ENCODE results near the gene DEDD2.

DEDD2 gene

GRCh38 chr19:42165146-42165545 is 52.3 kb downstream of the DEDD2 start:
- ChIA-PET POLR2A (ENCODE audit: low non-redundant PET) (no interaction called here), CTCF (interaction anchor here (1.2 to 1.4 kb wide), 2 partner anchors 11 to 17 kb away, joined by 4 to 5 read pairs; no protein-coding TSS in a partner anchor)
- no peak for DNase-seq (ENCODE audit: low spot score)
- no peak overlapping the region for H3K27ac ChIP-seq
- TF ChIP-seq CTCF (conservative IDR thresholded peaks at IDR 0.05; ENCODE audit: low read depth), result no peak

- ChIA-PET POLR2A (ENCODE audit: low non-redundant PET) (no interaction called here), CTCF (interaction anchor here (0.6 kb wide), 1 partner anchor 67 kb away, joined by 7 read pairs; no protein-coding TSS in a partner anchor)
- TF ChIP-seq CTCF (conservative IDR thresholded peaks at IDR 0.05; ENCODE audit: low read depth), result no peak
- no peak for DNase-seq (ENCODE audit: low spot score)
- no peak overlapping the region for H3K27ac ChIP-seq
Measured at GRCh38 chr19:42161616-42162263, 55.7 kb downstream of the DEDD2 start.

GRCh38 chr19:42159942-42160341 is 57.5 kb downstream of the DEDD2 start:
- H3K27ac ChIP-seq, result no peak overlapping the region
- ChIA-PET CTCF (interaction anchor here (1.3 kb wide), 1 partner anchor 25 kb away, joined by 5 read pairs; no protein-coding TSS in a partner anchor), POLR2A (ENCODE audit: low non-redundant PET) (no interaction called here)
- TF ChIP-seq CTCF (conservative IDR thresholded peaks at IDR 0.05; ENCODE audit: low read depth), result no peak
- no peak for DNase-seq (ENCODE audit: low spot score)

GRCh38 chr19:42158926-42159325 is 58.6 kb downstream of the DEDD2 start:
- no peak for DNase-seq (ENCODE audit: low spot score)
- CTCF ChIA-PET, result interaction anchor here (0.5 to 1.3 kb wide), 3 partner anchors 16 to 145 kb away, joined by 3 to 5 read pairs (median 3); no protein-coding TSS in a partner anchor
- TF ChIP-seq CTCF (conservative IDR thresholded peaks at IDR 0.05; ENCODE audit: low read depth), result no peak
- H3K27ac ChIP-seq, result no peak overlapping the region
- POLR2A ChIA-PET (ENCODE audit: low non-redundant PET), result no interaction called here

- ChIA-PET CTCF (no interaction called here), POLR2A (ENCODE audit: low non-redundant PET) (no interaction called here)
- TF ChIP-seq CTCF (conservative IDR thresholded peaks at IDR 0.05; ENCODE audit: low read depth), result no peak
- DNase-seq (ENCODE audit: low spot score), result no peak
- H3K27ac ChIP-seq, result no peak overlapping the region
Measured at GRCh38 chr19:42156571-42156970, 60.9 kb downstream of the DEDD2 start.

GRCh38 chr19:42155796-42156195 is 61.7 kb downstream of the DEDD2 start:
- ChIA-PET CTCF (no interaction called here), POLR2A (ENCODE audit: low non-redundant PET) (no interaction called here)

More at GRCh38 chr19:42155796-42156195, 61.7 kb downstream of the DEDD2 start:
- H3K27ac ChIP-seq, result no peak overlapping the region
- no peak for TF ChIP-seq CTCF (conservative IDR thresholded peaks at IDR 0.05; ENCODE audit: low read depth)
- DNase-seq (ENCODE audit: low spot score), result no peak

All from RWPE1 (cell line).